SK-N-SH (cell line): ENCODE results near the gene AR.

Experiments used
- CTCF ChIP-seq: fragments of 200-600 bp; sonication (generic); IDR thresholded peaks from 2 replicates; pipeline ENCODE4 v1.6.1; 2017; ENCODE audit warnings: antibody characterized with exemption, mild to moderate bottlenecking, moderate library complexity
- FOXJ3 ChIP-seq: sonication (generic); formaldehyde crosslinking; IDR thresholded peaks from 2 replicates; pipeline ENCODE4 v1.5.1; 2020; ENCODE audit warnings: mild to moderate bottlenecking, missing genetic modification reagents
- GATA2 ChIP-seq: sonication (generic); formaldehyde crosslinking; IDR thresholded peaks from 2 replicates; pipeline ENCODE4 v1.5.0; 2020; ENCODE audit warnings: mild to moderate bottlenecking, missing genetic modification reagents
- USF1 ChIP-seq: IDR thresholded peaks from 2 replicates; pipeline ENCODE4 v1.4.0; 2012; ENCODE audit warnings: low read depth, borderline replicate concordance
- ZBTB33 ChIP-seq: IDR thresholded peaks from 2 replicates; pipeline ENCODE4 v1.4.0; 2012; ENCODE audit warnings: low read depth, borderline replicate concordance

GRCh38 chrX:67570839-67571238, 27.0 kb downstream of the AR start:
- TF ChIP-seq GATA2 = no peak
- no peak for TF ChIP-seq CTCF
- no peak for TF ChIP-seq ZBTB33
- no peak for TF ChIP-seq USF1
- TF ChIP-seq FOXJ3 (CRISPR knock-in tag) = no peak
